ENCODE measurements around the gene APBB2. TPM values are rescaled to one million over a fixed set of nuclear protein-coding genes. Genes with fewer than 3 reads are reported as not detected.
A peak's percentile ranks its signal among the peaks of the same experiment; 100 is the strongest.

APBB2 gene
- total RNA-seq, 2 donors from 2014 or later, result 134 to 137 TPM

- Histone ChIP-seq H3K4me1 (ENCODE audit: control insufficient read depth in 1 of 2, low read depth in 2 of 2) (peaks cover 3 to 34% of the 10 kb centered on the region in 2 donors), H3K27me3 (replicated peaks; ENCODE audit: insufficient read depth) (no peaks in the 10 kb centered on the region), H3K9me3 (no peaks in the 10 kb centered on the region), H3K27ac (no peak overlapping the region), H3K4me3 (no peak overlapping the region), H3K36me3 (no peaks in the 10 kb centered on the region)
- DNase-seq (ENCODE audit: low spot score), result peak; percentile 60
- no peak for ATAC-seq (ENCODE audit: insufficient number of reproducible peaks, low FRiP score, low read depth)
- TF ChIP-seq CTCF (IDR thresholded peaks at IDR 0.05), result peak; percentile 57
These were observed 373.3 kb downstream of the APBB2 start for GRCh38 chr4:40840985-40841571.

GRCh38 chr4:40840255-40840984 lies 373.9 kb downstream of the APBB2 start:
- H3K9me3 ChIP-seq, result no peaks in the 10 kb centered on the region
- no peak for TF ChIP-seq CTCF (IDR thresholded peaks at IDR 0.05)
- no peak for ATAC-seq (ENCODE audit: insufficient number of reproducible peaks, low FRiP score, low read depth)
- DNase-seq (ENCODE audit: low spot score), result no peak
- H3K36me3 ChIP-seq, result no peaks in the 10 kb centered on the region
- H3K27ac ChIP-seq, result no peak overlapping the region
- peaks cover 3 to 31% of the 10 kb centered on the region in 2 donors for H3K4me1 ChIP-seq (ENCODE audit: control insufficient read depth in 1 of 2, low read depth in 2 of 2)
- no peak overlapping the region for H3K4me3 ChIP-seq
- no peaks in the 10 kb centered on the region for H3K27me3 ChIP-seq (replicated peaks; ENCODE audit: insufficient read depth)

- Histone ChIP-seq H3K9me3 (no peaks in the 10 kb centered on the region), H3K4me3 (no peak overlapping the region), H3K27me3 (replicated peaks; ENCODE audit: insufficient read depth) (no peaks in the 10 kb centered on the region), H3K4me1 (ENCODE audit: control insufficient read depth in 1 of 2, low read depth in 2 of 2) (peaks cover 3 to 14% of the 10 kb centered on the region in 2 donors), H3K36me3 (peaks cover 9% of the 10 kb centered on the region), H3K27ac (no peak overlapping the region)
- TF ChIP-seq CTCF (IDR thresholded peaks at IDR 0.05), result no peak
- no peak for DNase-seq (ENCODE audit: low spot score)
- no peak for ATAC-seq (ENCODE audit: insufficient number of reproducible peaks, low FRiP score, low read depth)
These were observed 375.6 kb downstream of the APBB2 start for GRCh38 chr4:40838742-40839141.

- ATAC-seq (ENCODE audit: insufficient number of reproducible peaks, low FRiP score, low read depth), result no peak
- Histone ChIP-seq H3K36me3 (peaks cover 12% of the 10 kb centered on the region), H3K4me3 (no peak overlapping the region), H3K4me1 (ENCODE audit: control insufficient read depth in 1 of 2, low read depth in 2 of 2) (peaks cover 3 to 11% of the 10 kb centered on the region in 2 donors), H3K27ac (peak overlapping the region; percentile 26 to 45), H3K9me3 (no peaks in the 10 kb centered on the region), H3K27me3 (replicated peaks; ENCODE audit: insufficient read depth) (no peaks in the 10 kb centered on the region)
- no peak for TF ChIP-seq CTCF (IDR thresholded peaks at IDR 0.05)
- DNase-seq (ENCODE audit: low spot score), result no peak
These were observed 377.1 kb downstream of the APBB2 start for GRCh38 chr4:40837094-40837870.

GRCh38 chr4:40833212-40833611 lies 381.1 kb downstream of the APBB2 start:
- no peak for TF ChIP-seq CTCF (IDR thresholded peaks at IDR 0.05)

More at GRCh38 chr4:40833212-40833611, 381.1 kb downstream of the APBB2 start:
- H3K27me3 ChIP-seq (replicated peaks; ENCODE audit: insufficient read depth), result no peaks in the 10 kb centered on the region
- DNase-seq (ENCODE audit: low spot score) (no peak), ATAC-seq (ENCODE audit: insufficient number of reproducible peaks, low FRiP score, low read depth) (no peak)
- H3K9me3 ChIP-seq, result no peaks in the 10 kb centered on the region
- peaks cover 25% of the 10 kb centered on the region for H3K36me3 ChIP-seq
- H3K27ac ChIP-seq, result no peak overlapping the region
- peaks cover 0 to 11% of the 10 kb centered on the region in 2 donors for H3K4me1 ChIP-seq (ENCODE audit: control insufficient read depth in 1 of 2, low read depth in 2 of 2)
- H3K4me3 ChIP-seq, result no peak overlapping the region
